Osteocyte (in vitro differentiated cells): ENCODE measurements around the gene CCDC88C. TPM values are rescaled to one million over a fixed set of nuclear protein-coding genes. Genes with fewer than 3 reads are reported as not detected.

Source experiments
- DNase-seq: peaks from one replicate; pipeline ENCODE4 v3.0.0; 2021; ENCODE audit warnings: mixed read lengths; ENCODE audit not compliant: unreplicated experiment; ENCODE audit errors: extremely low spot score
- H3K27ac Mint-ChIP-seq: one replicate; pipeline ENCODE4 v1.8.0; 2021; ENCODE audit warnings: mild to moderate bottlenecking, mixed read lengths; ENCODE audit not compliant: unreplicated experiment
- H3K27me3 Mint-ChIP-seq: one replicate; pipeline ENCODE4 v1.8.0; 2021; ENCODE audit warnings: mixed read lengths; ENCODE audit not compliant: unreplicated experiment
- H3K36me3 Mint-ChIP-seq: one replicate; pipeline ENCODE4 v1.8.0; 2021; ENCODE audit warnings: mixed read lengths; ENCODE audit not compliant: unreplicated experiment
- H3K4me1 Mint-ChIP-seq: one replicate; pipeline ENCODE4 v1.8.0; 2021; ENCODE audit warnings: mixed read lengths; ENCODE audit not compliant: unreplicated experiment
- H3K4me3 Mint-ChIP-seq: one replicate; pipeline ENCODE4 v1.8.0; 2021; ENCODE audit warnings: mild to moderate bottlenecking, moderate library complexity, mixed read lengths; ENCODE audit not compliant: unreplicated experiment
- H3K9me3 Mint-ChIP-seq: one replicate; pipeline ENCODE4 v1.8.0; 2021; ENCODE audit warnings: mixed read lengths; ENCODE audit not compliant: unreplicated experiment
- total RNA-seq: library from RNA; stranded (reverse); gene quantifications from 2 replicates; pipeline ENCODE4 v1.2.1, GENCODE V29; 2021
- TF ChIP-seq, protein P1 (sequence below): fragments of 200-600 bp; sonication (generic); IDR thresholded peaks from 2 replicates; pipeline ENCODE4 v1.5.0; 2021; ENCODE audit warnings: antibody characterized with exemption, mild to moderate bottlenecking, moderate library complexity

Gene CCDC88C
- total RNA-seq, 1 donor from 2014 or later = 1.4 TPM

DNA sequence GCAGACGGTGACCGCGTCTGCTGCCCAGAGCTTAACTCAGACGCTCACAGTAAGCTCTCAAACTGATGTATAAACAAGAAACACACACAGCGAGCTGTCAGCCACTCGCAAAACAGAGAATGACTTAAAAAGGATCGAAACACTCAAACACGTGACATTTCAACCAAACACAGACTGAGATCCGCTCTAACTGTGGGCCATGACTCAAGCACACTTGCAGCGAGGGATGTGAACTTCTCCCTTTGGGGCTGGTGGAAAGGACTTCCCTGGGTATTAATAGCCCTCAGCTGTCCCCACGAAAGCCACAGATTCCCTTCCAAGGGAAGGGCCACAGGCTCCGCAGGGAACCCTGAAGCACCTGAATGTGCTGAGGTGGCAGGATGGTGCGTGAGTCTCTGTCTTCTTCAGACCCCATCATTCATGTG, 29.1 kb downstream of the CCDC88C start:
- peaks cover 4% of the 10 kb centered on the region for H3K4me1 Mint-ChIP-seq
- no peaks in the 10 kb centered on the region for H3K9me3 Mint-ChIP-seq
- no peak overlapping the region for H3K27ac Mint-ChIP-seq
- H3K36me3 Mint-ChIP-seq = no peaks in the 10 kb centered on the region
- TF ChIP-seq, protein P1, sequence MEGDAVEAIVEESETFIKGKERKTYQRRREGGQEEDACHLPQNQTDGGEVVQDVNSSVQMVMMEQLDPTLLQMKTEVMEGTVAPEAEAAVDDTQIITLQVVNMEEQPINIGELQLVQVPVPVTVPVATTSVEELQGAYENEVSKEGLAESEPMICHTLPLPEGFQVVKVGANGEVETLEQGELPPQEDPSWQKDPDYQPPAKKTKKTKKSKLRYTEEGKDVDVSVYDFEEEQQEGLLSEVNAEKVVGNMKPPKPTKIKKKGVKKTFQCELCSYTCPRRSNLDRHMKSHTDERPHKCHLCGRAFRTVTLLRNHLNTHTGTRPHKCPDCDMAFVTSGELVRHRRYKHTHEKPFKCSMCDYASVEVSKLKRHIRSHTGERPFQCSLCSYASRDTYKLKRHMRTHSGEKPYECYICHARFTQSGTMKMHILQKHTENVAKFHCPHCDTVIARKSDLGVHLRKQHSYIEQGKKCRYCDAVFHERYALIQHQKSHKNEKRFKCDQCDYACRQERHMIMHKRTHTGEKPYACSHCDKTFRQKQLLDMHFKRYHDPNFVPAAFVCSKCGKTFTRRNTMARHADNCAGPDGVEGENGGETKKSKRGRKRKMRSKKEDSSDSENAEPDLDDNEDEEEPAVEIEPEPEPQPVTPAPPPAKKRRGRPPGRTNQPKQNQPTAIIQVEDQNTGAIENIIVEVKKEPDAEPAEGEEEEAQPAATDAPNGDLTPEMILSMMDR = no peak
- no peak for DNase-seq
- H3K27me3 Mint-ChIP-seq = peaks cover 9% of the 10 kb centered on the region
- H3K4me3 Mint-ChIP-seq = no peak overlapping the region

DNA sequence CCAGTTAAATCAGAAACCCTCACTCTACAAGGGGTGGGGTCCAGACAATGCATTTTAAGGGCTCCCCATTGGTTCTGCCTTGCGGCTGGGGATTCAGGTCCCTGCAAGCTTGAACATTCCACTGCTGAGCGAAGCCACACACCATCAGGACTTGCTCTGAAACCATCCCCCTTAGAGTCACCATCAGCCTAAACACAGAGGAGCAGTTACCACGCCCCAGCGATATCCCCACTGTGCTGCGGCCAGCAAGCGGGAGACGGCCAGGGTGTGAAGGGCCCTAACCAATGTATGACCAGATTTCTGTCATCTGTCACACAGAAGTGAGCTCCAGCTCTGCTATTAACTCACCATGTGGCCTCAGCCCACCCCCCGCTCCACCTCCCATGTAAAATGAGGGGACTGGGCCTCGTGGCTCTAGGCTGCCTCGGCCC, 29.7 kb downstream of the CCDC88C start:
- Mint-ChIP-seq H3K36me3 (no peaks in the 10 kb centered on the region), H3K27me3 (peaks cover 12% of the 10 kb centered on the region), H3K27ac (no peak overlapping the region), H3K4me1 (peaks cover 7% of the 10 kb centered on the region), H3K9me3 (no peaks in the 10 kb centered on the region), H3K4me3 (no peak overlapping the region)
- TF ChIP-seq, protein P1 = no peak
- DNase-seq = no peak

DNA sequence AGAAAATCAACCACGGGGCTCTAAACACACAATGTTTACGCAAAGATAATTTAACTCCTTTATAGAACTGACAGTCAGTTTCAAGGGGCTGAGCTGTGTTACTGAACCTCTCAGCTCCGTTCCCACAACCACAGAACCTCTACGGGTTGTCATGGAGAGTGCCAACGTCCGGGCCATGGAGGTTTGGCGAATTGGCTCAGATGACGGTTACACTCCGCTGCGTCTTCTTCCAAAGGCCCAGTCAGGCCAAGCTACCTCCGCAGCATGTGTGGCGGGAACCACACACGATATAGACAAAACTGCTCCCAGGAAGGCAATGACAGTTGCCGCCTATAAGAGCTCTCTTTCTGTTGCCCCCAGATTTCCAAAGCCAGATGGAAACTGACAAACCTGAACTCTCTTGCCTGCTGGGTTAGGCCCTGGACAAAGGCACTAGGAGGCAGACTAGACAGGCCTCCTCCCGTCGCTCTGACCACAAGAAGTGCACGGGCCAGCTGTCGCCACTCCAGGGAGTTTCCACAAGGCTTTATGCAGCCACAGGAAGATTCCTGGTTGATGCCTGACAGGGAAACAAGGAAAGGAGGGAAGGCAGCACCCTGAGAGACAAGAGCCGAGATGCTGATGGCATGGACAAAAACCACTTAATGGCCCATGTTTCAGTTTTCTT, 30.3 kb downstream of the CCDC88C start:
- H3K36me3 Mint-ChIP-seq = no peaks in the 10 kb centered on the region

DNA sequence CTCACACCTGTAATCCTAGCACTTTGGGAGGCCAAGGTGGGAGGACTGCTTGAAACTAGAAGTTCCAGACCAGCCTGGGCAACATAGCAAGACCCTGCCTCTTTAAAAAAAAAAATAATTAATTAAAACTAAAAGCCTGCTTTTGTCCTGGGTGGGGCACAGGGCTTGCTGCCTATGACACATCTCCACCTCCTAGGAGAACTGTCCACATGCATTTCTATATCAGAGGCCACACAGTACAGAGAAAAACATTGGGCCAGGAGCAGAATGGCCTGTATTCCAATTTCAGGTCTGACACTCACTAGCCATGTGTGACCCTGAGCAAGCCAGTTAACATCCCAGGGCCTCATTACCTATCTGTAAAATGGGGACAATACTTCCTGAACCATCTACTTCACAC, 31.9 kb downstream of the CCDC88C start:
- Mint-ChIP-seq H3K9me3 (no peaks in the 10 kb centered on the region), H3K36me3 (no peaks in the 10 kb centered on the region)
- no peak for DNase-seq

More for the DNA sequence above, 30.3 kb downstream of the CCDC88C start:
- Mint-ChIP-seq H3K27ac (no peak overlapping the region), H3K9me3 (no peaks in the 10 kb centered on the region), H3K4me1 (peaks cover 7% of the 10 kb centered on the region), H3K27me3 (peaks cover 16% of the 10 kb centered on the region), H3K4me3 (no peak overlapping the region)
- DNase-seq = no peak
- TF ChIP-seq, protein P1 = no peak

DNA sequence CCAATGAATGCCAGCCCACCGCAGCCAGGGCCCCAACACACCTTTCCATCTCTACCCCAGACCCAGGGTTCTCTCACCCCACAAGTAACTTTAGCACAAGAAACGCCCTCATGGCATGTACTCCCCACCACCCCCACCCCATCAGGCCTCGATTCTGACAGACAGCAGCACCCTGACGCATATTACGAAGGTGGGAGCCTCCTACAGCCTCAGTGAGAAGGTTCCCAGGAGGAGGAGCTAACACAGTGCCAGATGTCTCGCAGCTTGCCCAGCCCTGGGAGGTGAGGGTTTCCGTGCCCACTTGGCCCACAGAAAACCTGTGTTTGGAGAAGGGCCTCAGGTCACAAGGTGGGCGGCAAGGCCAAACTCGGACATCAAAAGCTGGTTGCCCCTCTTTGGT, 32.4 kb downstream of the CCDC88C start:
- Mint-ChIP-seq H3K27me3 (peaks cover 19% of the 10 kb centered on the region), H3K27ac (no peak overlapping the region), H3K36me3 (no peaks in the 10 kb centered on the region), H3K4me3 (no peak overlapping the region), H3K9me3 (no peaks in the 10 kb centered on the region), H3K4me1 (peaks cover 11% of the 10 kb centered on the region)
- TF ChIP-seq, protein P1 = no peak
- no peak for DNase-seq

More for the DNA sequence above, 31.9 kb downstream of the CCDC88C start:
- no peak overlapping the region for H3K4me3 Mint-ChIP-seq
- peaks cover 23% of the 10 kb centered on the region for H3K27me3 Mint-ChIP-seq
- no peak overlapping the region for H3K27ac Mint-ChIP-seq
- TF ChIP-seq, protein P1 = no peak
- H3K4me1 Mint-ChIP-seq = peaks cover 7% of the 10 kb centered on the region
